Prostate gland (tissue), 2 donors: ENCODE measurements around the gene VSNL1.

Source experiments
- POLR2A ChIP-seq: fragments of 450-650 bp; IDR thresholded peaks from one replicate; pipeline ENCODE4 v1.6.1; 2016; ENCODE audit warnings: antibody characterized with exemption, mild to moderate bottlenecking
- POLR2AphosphoS5 ChIP-seq: sonication (generic); formaldehyde crosslinking; IDR thresholded peaks from one replicate; pipeline ENCODE4 v1.6.1; 2017; ENCODE audit warnings: antibody characterized with exemption
- TF ChIP-seq, protein P1 (sequence below), 4 experiments: fragments of 200-600 bp in 2 of 4; fragments of 450-650 bp in 2 of 4; sonication (generic) in 2 of 4; IDR thresholded peaks; 1 replicate in 3 of 4; 2 replicates in 1 of 4; pipeline ENCODE4 v1.5.1; 2016 to 2019; ENCODE audit warnings: antibody characterized with exemption in 4 of 4, mild to moderate bottlenecking in 2 of 4, moderate library complexity in 2 of 4

DNA sequence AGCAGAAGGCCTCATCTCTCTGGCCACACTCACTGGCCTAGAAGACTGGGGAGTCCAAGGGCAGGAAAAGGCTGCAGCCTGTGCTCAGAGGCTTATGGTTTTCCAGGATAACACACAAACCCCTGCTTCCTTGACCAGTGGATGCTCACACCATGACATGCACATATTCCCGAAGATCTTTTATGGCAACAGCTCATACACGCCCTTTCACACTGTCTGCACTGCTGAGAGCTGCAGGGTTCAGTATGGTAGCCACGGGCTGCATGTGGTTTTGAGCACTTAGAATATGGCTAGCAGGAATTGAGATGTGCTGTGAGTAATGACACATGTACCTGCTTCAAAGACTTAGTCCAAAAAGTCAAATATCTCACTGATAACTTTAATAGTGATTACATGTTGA, 95.8 kb downstream of the VSNL1 start:
- TF ChIP-seq, protein P1, sequence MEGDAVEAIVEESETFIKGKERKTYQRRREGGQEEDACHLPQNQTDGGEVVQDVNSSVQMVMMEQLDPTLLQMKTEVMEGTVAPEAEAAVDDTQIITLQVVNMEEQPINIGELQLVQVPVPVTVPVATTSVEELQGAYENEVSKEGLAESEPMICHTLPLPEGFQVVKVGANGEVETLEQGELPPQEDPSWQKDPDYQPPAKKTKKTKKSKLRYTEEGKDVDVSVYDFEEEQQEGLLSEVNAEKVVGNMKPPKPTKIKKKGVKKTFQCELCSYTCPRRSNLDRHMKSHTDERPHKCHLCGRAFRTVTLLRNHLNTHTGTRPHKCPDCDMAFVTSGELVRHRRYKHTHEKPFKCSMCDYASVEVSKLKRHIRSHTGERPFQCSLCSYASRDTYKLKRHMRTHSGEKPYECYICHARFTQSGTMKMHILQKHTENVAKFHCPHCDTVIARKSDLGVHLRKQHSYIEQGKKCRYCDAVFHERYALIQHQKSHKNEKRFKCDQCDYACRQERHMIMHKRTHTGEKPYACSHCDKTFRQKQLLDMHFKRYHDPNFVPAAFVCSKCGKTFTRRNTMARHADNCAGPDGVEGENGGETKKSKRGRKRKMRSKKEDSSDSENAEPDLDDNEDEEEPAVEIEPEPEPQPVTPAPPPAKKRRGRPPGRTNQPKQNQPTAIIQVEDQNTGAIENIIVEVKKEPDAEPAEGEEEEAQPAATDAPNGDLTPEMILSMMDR (IDR thresholded peaks at IDR 0.05) = no peak
- TF ChIP-seq POLR2A = no peak
- no peak for TF ChIP-seq POLR2AphosphoS5
